Right atrium auricular region (tissue), 2 donors: ENCODE results near the gene KLHL9. TPM values are rescaled to one million over a fixed set of nuclear protein-coding genes. Genes with fewer than 3 reads are reported as not detected.

ENCODE experiments used
- DNase-seq: peaks from one replicate; pipeline ENCODE4 v3.0.0-alpha.2; 2019; ENCODE audit warnings: low spot score
- H3K27ac ChIP-seq, 2 donors: fragments of 200-600 bp; sonication (generic); 1 replicate in 1 of 2; 2 replicates in 1 of 2; pipeline ENCODE4 v1.5.1; 2016 to 2019
- H3K27me3 ChIP-seq, 2 donors: fragments of 200-600 bp; sonication (generic); one replicate each; pipeline versions ENCODE4 v1.5.1 to v1.6.0; 2017 to 2019
- H3K36me3 ChIP-seq: fragments of 200-600 bp; sonication (generic); one replicate; pipeline ENCODE4 v1.5.1; 2016
- H3K4me1 ChIP-seq, 2 donors: fragments of 200-600 bp; sonication (generic); one replicate each; pipeline versions ENCODE4 v1.5.1 to v1.6.0; 2017 to 2019
- H3K4me3 ChIP-seq, 2 donors: fragments of 200-600 bp; sonication (generic); 1 replicate in 1 of 2; 2 replicates in 1 of 2; pipeline ENCODE4 v1.5.1; 2017 to 2019; ENCODE audit warnings: mild to moderate bottlenecking in 1 of 2, moderate library complexity in 1 of 2
- H3K9me3 ChIP-seq, 2 donors: fragments of 200-600 bp; sonication (generic); one replicate each; pipeline ENCODE4 v1.5.1; 2019
- CTCF ChIP-seq, 2 donors: fragments of 200-600 bp; sonication (generic); IDR thresholded peaks; one replicate each; pipeline ENCODE4 v1.5.1; 2019; ENCODE audit warnings: antibody characterized with exemption in 2 of 2
- total RNA-seq, 2 donors: library from RNA; depleted of rRNA; stranded (reverse); fragments of >200 nt; gene quantifications; one replicate each; pipeline ENCODE4 v1.1.0, GENCODE V29; 2016

Gene KLHL9
- total RNA-seq, 2 donors from 2014 or later, result 10.7 to 10.8 TPM

- Histone ChIP-seq H3K4me3 (no peak overlapping the region), H3K27ac (no peak overlapping the region), H3K36me3 (no peaks in the 10 kb centered on the region), H3K9me3 (no peaks in the 10 kb centered on the region), H3K4me1 (no peaks in the 10 kb centered on the region), H3K27me3 (no peaks in the 10 kb centered on the region)
- no peak for TF ChIP-seq CTCF (IDR thresholded peaks at IDR 0.05)
- no peak for DNase-seq
These were observed 27.1 kb upstream of the KLHL9 start for GRCh38 chr9:21362287-21362686.

- H3K4me1 ChIP-seq, result no peaks in the 10 kb centered on the region
- no peak for TF ChIP-seq CTCF (IDR thresholded peaks at IDR 0.05)
- H3K4me3 ChIP-seq, result no peak overlapping the region
- H3K27ac ChIP-seq, result no peak overlapping the region
- no peaks in the 10 kb centered on the region for H3K36me3 ChIP-seq
- H3K27me3 ChIP-seq, result no peaks in the 10 kb centered on the region
- no peaks in the 10 kb centered on the region for H3K9me3 ChIP-seq
- DNase-seq, result no peak
These were observed 22.6 kb upstream of the KLHL9 start for GRCh38 chr9:21357479-21358460.

- Histone ChIP-seq H3K4me1 (no peaks in the 10 kb centered on the region), H3K27ac (no peak within 1 kb of the TSS), H3K27me3 (no peaks in the 10 kb centered on the region), H3K4me3 (no peak within 1 kb of the TSS), H3K36me3 (no peaks in the 10 kb centered on the region), H3K9me3 (peaks cover 0 to under 1% of the 10 kb centered on the region in 2 donors)
- TF ChIP-seq CTCF (IDR thresholded peaks at IDR 0.05), result no peak
- no peak for DNase-seq
These were observed 15.6 kb upstream of the KLHL9 start, which contains the start of gene IFNA6 for GRCh38 chr9:21350787-21351186. IFNA6 (minus strand) TSS chr9:21350887; CDS start chr9:21350887, 0 bp downstream.

- peaks cover 0 to 8% of the 10 kb centered on the region in 2 donors for H3K9me3 ChIP-seq
- no peaks in the 10 kb centered on the region for H3K27me3 ChIP-seq
- no peak for TF ChIP-seq CTCF (IDR thresholded peaks at IDR 0.05)
- no peaks in the 10 kb centered on the region for H3K4me1 ChIP-seq
- H3K4me3 ChIP-seq, result no peak overlapping the region
- no peak for DNase-seq
- no peaks in the 10 kb centered on the region for H3K36me3 ChIP-seq
- no peak overlapping the region for H3K27ac ChIP-seq
These were observed 13.3 kb upstream of the KLHL9 start for GRCh38 chr9:21348430-21348970.

GRCh38 chr9:21340735-21341134 is 5.5 kb upstream of the KLHL9 start:
- no peaks in the 10 kb centered on the region for H3K27me3 ChIP-seq
- H3K4me3 ChIP-seq, result no peak overlapping the region
- no peak overlapping the region for H3K27ac ChIP-seq
- TF ChIP-seq CTCF (IDR thresholded peaks at IDR 0.05), result no peak
- DNase-seq, result no peak
- peaks cover 0 to 7% of the 10 kb centered on the region in 2 donors for H3K9me3 ChIP-seq
- H3K4me1 ChIP-seq, result no peaks in the 10 kb centered on the region
- no peaks in the 10 kb centered on the region for H3K36me3 ChIP-seq
